GM21447 (cell line): ENCODE measurements around the gene ERC2.
A peak's percentile ranks its signal among the peaks of the same experiment; 100 is the strongest.

Experiments used
- ATAC-seq: cut with Tn5 transposase; IDR thresholded peaks from one replicate; pipeline ENCODE4 v1.9.1; 2021; ENCODE audit not compliant: unreplicated experiment

The ERC2 gene

DNA sequence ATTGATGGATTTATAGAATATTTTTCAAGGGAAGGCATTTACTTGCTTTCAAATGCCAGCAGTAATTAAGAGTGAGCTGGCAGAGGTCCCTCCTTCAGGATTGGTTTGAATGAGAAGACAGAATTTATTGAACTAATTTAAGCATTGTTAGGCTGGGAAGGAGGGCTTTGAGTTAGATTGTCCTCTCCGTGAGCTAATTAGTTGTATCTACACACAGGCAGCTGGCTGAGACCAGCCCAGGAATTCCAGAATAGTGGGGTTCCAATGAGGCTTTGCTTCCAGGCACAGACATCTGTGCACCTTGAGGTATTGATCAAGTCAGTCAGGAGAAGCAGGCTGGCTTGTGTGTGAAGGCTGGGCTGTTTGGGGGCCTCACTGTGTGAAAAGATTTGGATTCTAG is 857.1 kb downstream of the ERC2 start:
- no peak for ATAC-seq

DNA sequence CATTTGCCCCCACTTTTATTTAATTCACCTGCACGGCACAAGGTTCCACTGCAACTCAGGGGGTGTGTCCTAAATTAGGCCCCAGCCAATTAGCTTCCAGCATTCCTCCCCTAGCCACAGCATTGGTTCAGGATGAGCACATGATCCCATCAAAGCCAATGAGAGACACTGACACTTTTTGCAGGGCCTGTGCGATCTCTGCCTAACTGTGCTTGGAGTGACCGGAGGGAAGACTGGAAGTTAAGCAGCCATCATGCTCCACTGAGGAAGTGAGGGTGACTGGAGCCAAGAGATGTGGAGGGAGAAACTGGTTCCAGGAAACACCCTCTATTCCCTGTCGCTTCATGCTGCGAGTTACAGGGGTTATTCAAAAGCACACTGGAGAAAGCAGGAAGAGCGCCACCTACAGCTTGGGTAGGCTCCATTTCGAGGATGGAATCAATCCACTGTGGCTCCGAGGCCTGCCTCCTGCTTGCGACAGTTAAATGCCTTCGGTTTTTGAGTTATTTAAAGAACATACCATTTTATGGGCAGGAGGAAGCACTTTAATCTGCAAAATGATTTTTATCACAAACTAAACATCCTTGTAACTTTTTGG is 858.9 kb downstream of the ERC2 start:
- ATAC-seq = no peak

DNA sequence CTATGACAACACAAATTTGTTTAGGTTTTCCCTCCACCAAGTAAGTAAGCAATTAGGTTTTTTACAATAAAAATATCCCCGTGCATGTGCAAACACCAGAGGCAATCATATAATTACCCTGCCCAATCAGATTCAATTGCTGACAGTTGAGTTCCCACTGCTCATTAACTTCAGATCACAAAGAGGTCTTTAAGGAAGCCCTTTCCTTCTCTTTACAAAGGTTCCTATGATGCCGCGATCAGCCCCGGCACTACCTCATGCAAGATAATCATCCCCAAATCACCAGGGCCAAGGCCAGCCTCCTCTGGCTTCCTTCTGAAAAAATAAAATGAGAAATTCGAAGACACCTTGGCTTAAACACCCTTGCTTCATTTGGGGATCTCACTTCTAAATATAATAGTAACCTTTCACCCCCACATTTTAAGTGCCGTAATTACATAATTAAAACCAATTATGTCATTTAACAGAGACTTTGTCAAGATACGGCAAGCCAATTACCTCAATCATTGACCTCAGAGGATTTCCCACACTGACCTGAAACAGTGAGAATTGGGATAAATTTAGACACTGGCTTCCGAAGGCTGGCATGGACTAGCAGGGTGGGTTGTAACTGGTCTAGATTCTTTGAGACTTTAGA is 859.8 kb downstream of the ERC2 start:
- no peak for ATAC-seq

- peak; percentile 75 for ATAC-seq
These were observed 860.4 kb downstream of the ERC2 start for GRCh38 chr3:55607844-55608243.

DNA sequence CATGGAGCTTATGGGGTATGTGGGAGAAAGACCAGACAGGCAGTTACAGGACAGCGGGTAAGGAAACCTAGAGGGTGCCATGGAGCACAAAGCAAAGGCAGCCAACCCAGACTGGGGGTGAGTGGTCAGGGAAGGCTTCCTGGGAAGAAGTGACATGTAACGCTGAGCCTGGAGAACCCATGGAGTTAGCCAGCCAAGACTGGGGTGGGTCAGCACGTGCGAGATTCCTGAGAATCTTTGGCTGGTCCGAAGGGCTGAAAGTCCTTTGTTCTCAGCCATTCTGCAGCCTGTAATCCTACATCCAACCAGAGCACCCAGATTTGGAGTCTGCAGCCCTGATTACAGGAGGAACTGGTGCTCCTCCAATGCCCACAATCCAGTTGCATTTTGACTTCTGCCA is 861.1 kb downstream of the ERC2 start:
- ATAC-seq = no peak

DNA sequence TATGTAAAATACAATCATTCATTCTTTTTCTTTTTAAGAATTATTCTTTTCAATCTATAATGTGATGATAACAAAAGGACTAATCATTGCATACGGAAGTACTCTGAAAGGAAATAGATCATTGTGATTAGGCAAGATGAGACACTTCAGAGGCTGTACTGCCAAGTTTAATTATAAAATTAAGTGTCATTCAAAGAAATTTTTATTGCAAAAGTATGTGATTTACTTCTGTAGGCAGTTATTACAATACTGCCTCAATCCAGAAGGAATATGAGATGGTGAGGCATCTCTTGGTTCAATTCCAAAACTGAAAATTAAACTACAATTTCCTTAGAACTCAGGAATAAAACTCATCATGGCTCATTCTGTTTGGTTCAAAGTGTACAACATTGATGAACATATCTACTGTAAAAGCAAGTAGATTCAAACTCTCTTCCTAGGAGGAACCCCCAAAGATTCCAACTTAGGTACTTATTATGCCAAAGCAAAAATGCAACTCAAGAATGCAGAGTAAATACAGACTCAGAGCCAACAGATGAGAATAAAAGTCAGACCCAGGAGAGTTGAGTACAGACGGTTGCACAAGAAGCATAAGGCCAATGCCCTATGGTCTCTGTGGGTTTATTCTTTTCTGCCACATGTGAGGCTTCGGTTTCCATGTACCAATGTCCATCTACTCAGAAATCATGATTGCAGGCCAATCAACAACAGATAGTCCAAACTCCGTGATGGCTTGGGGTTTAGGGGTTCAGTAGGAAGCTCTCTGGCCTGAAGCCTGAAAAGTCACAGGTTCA is 862.6 kb downstream of the ERC2 start:
- ATAC-seq = no peak

GRCh38 chr3:55604846-55605245 is 863.4 kb downstream of the ERC2 start:
- ATAC-seq = no peak

DNA sequence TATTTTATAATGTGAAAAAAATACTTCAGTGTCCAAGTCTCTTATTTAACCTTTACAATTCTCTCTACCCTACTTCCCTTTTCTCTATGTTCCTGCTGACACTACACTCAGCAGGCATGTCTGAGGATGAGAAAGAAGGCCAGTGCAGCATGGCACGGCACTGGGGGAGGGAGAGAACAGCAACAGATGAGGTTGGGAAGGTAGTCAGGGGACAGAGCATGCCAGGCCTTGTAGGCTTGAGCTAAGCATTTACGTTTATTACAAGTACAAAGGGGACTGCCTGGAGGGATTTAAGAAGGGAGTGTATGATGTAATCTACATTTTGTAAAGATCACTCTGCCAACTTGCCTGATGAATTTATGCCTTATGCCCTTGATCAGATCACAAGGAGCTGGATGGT is 863.9 kb downstream of the ERC2 start:
- ATAC-seq = no peak

GRCh38 chr3:55601366-55602080 is 866.7 kb downstream of the ERC2 start:
- ATAC-seq = no peak

- no peak for ATAC-seq
These were observed 870.0 kb downstream of the ERC2 start for GRCh38 chr3:55598224-55598623.

- no peak for ATAC-seq
These were observed 870.6 kb downstream of the ERC2 start for GRCh38 chr3:55597641-55598040.

DNA sequence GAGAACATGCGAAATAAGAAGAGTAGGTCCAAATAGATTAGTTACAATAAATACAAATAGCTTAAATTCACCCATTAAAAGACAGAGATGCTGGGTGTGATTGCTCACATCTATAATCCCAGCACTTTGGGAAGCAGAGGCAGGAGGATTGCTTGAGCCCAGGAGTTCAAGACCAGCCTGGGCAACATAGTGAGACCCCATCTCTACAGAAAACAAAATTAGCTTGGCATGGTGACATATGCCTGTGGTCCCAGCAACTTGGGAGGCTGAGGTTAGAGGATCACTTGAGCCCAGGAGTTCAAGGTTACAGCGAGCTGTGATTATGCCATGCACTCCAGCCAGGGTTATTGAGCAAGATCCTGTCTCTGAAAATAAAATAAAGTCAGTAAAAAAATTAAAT is 872.1 kb downstream of the ERC2 start:
- ATAC-seq = no peak

DNA sequence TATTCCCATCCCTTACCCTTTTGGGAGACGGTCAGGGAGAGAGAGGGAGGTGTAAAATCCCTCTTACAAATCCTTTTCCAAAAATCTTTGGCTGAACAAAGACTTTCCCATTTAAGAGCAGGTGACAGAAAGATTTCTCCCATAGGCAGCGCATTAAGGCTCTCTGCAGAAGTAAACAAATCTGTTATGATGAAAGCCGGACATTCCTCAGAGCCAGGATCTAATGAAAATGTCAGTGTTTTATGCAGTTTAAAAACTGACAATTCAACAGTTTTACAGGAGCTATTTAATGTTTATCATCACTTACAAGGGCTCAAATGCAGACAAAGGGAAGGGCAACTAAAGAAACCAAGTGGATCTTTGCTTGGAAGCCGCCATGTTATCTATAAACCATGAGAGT is 872.8 kb downstream of the ERC2 start:
- no peak for ATAC-seq

GRCh38 chr3:55592572-55592971 is 875.7 kb downstream of the ERC2 start:
- ATAC-seq = no peak

- ATAC-seq = no peak
These were observed 876.4 kb downstream of the ERC2 start for GRCh38 chr3:55591888-55592287.

- no peak for ATAC-seq
These were observed 880.0 kb downstream of the ERC2 start for GRCh38 chr3:55588146-55588765.

GRCh38 chr3:55585856-55586255 is 882.4 kb downstream of the ERC2 start:
- no peak for ATAC-seq

- ATAC-seq = no peak
These were observed 883.4 kb downstream of the ERC2 start for GRCh38 chr3:55584716-55585368.

GRCh38 chr3:55584030-55584429 is 884.2 kb downstream of the ERC2 start:
- ATAC-seq = no peak

DNA sequence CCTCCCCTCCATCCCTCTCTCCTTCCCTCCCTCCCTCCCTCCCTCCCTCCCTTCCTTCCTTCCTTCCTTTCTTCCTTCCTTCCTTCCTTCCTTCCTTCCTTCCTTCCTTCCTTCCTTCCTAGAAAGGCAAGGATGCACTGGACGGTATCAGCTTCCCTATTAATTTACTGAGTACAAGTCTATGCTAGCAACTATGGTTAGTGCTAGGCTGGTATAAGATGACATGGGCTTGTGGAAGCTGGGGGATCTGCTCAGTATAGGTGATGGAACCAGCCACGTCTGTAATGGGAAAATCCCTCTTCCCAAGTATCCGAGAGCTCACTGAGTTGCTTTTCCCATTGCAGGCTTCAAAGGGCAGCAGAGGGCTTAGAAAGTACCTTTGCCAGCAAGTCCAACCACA is 884.8 kb downstream of the ERC2 start:
- ATAC-seq = no peak

- no peak for ATAC-seq
These were observed 888.8 kb downstream of the ERC2 start for GRCh38 chr3:55579496-55579895.
